ENCODE results near the gene C5orf63.
A peak's percentile ranks its signal among the peaks of the same experiment; 100 is the strongest.

The C5orf63 gene

DNA sequence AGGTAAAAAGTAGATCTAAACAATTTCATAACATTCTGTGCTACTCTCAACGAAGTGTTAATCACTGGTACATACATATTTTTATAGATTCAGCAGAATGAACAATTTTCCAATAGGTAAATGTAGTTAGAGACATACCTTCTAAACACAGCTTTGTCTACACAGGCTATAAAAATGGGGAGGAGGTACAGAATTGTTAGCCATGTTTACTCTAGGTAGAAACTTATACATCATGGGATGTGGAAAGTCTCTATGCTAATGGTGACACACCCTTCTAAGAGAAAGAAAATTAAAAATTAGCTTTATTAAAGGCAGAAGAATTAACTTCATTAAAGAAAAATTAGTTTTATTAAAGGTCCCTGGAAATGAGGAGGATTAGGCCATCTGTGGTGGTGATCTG, 11.8 kb downstream of the C5orf63 start:
- no peak overlapping the region for H3K27ac ChIP-seq
- TF ChIP-seq, protein P1, sequence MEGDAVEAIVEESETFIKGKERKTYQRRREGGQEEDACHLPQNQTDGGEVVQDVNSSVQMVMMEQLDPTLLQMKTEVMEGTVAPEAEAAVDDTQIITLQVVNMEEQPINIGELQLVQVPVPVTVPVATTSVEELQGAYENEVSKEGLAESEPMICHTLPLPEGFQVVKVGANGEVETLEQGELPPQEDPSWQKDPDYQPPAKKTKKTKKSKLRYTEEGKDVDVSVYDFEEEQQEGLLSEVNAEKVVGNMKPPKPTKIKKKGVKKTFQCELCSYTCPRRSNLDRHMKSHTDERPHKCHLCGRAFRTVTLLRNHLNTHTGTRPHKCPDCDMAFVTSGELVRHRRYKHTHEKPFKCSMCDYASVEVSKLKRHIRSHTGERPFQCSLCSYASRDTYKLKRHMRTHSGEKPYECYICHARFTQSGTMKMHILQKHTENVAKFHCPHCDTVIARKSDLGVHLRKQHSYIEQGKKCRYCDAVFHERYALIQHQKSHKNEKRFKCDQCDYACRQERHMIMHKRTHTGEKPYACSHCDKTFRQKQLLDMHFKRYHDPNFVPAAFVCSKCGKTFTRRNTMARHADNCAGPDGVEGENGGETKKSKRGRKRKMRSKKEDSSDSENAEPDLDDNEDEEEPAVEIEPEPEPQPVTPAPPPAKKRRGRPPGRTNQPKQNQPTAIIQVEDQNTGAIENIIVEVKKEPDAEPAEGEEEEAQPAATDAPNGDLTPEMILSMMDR (conservative IDR thresholded peaks at IDR 0.05), result no peak

GRCh38 chr5:127060470-127060985, 12.8 kb downstream of the C5orf63 start:
- no peak overlapping the region for H3K27ac ChIP-seq
- TF ChIP-seq, protein P1 (conservative IDR thresholded peaks at IDR 0.05), result no peak

DNA sequence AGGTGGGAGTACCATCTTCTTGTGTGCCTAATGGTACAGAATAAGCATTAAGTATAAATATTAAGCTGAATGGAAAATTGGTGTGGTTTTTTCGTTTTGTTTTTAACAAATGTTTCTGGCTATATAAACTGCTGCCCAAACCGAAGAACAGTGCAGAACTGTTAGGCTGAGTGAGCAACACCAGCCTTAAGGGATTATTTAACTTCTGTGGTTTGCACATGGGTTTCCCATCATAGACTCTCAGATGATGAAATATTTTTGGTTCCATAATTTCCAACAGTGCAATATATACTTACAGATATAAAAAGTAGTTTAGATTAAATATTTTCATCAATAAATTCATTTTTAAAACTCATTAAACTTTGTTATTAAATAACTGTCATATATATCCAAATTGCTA, 16.4 kb downstream of the C5orf63 start:
- TF ChIP-seq, protein P1 (conservative IDR thresholded peaks at IDR 0.05), result no peak
- no peak overlapping the region for H3K27ac ChIP-seq

DNA sequence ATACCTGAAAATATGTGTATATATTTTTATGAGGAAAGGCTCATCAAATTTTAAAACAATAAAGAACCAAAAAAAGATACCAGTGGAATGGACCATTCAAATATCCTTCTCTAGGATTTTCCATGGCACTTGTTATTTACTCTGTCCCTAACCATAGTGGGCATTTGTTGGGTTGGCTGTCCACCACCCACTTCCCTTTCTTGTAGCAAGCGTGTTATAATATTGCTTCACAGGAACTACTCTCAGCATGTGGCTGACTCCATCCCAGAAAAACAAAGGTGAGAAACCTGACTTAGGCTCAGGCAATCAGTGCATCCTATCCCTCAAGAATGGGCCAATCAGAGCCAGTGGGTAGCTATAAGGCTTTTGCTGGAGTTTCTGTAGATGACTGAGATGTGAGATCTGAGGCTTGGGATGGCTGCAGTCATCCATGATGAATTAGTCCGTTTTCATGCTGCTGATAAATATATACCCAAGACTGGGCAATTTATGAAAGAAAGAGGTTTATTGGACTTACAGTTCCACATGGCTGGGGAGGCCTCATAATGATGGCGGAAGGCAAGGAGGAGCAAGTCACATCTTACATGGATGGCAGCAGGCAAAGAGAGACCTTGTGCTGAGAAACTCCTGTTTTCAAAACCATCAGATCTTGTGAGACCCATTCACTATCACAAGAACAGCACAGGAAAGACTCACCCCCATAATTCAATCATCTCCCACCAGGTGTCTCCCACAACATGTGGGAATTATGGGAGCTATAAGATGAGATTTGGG, 17.2 kb downstream of the C5orf63 start:
- no peak overlapping the region for H3K27ac ChIP-seq
- TF ChIP-seq, protein P1 (conservative IDR thresholded peaks at IDR 0.05), result no peak

DNA sequence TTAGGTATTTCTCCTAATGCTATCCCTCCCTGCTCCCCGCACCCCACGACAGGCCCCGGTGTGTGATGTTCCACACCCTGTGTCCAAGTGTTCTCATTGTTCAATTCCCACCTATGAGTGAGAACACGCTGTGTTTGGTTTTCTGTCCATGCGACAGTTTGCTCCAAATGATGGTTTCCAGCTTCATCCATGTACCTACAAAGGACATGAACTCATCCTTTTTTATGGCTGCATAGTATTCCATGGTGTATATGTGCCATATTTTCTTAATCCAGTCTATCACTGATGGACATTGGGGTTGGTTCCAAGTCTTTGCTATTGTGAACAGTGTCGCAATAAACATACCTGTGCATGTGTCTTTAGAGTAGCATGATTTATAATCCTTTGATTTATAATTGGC, 19.8 kb downstream of the C5orf63 start:
- H3K27ac ChIP-seq, result peak overlapping the region; percentile 38; the same call in 1 of the 2 replicates

- TF ChIP-seq, protein P1 (conservative IDR thresholded peaks at IDR 0.05), result no peak
Observed at GRCh38 chr5:127053049-127053448, 20.3 kb downstream of the C5orf63 start.

DNA sequence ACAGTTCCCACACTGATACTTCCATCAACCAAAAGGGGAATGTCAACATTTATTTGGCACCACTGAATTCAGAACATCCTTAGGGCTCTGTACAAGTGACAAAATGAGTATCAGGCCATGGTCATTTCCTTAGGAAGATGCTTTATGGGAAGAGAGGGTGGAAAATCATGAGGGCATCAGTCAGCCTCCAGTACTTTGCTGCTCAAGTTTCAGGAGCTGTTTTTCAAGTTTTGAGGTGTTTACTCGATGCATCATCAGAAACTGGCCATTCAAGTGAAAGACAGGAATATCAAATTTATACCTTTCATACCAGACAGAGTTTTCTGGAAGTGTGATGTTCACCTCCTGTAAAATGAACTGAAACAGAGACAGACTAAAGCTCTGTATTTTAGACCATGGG, 21.7 kb downstream of the C5orf63 start:
- H3K27ac ChIP-seq, result no peak overlapping the region
- TF ChIP-seq, protein P1 (conservative IDR thresholded peaks at IDR 0.05), result no peak

More at GRCh38 chr5:127053049-127053448, 20.3 kb downstream of the C5orf63 start:
- H3K27ac ChIP-seq, result peak overlapping the region; percentile 38
